WTC11 (cell line): ENCODE measurements around the gene TEX28.

ENCODE experiments used
- AFF4 ChIP-seq: sonication (generic); formaldehyde crosslinking; IDR thresholded peaks from 2 replicates; pipeline ENCODE4 v1.8.1; 2023; ENCODE audit warnings: mild to moderate bottlenecking, missing genetic modification reagents, borderline replicate concordance
- ATF2 ChIP-seq: sonication (generic); formaldehyde crosslinking; IDR thresholded peaks from 2 replicates; pipeline ENCODE4 v1.8.1; 2022; ENCODE audit warnings: low read depth, missing genetic modification reagents, borderline replicate concordance
- ATF3 ChIP-seq: sonication (generic); formaldehyde crosslinking; conservative IDR thresholded peaks from 2 replicates; pipeline ENCODE4 v1.8.1; 2022; ENCODE audit warnings: mild to moderate bottlenecking, missing genetic modification reagents
- ATF6 ChIP-seq: sonication (generic); formaldehyde crosslinking; IDR thresholded peaks from 2 replicates; pipeline ENCODE4 v1.8.1; 2023; ENCODE audit warnings: mild to moderate bottlenecking, missing genetic modification reagents
- CTCF ChIP-seq: fragments of 200-600 bp; IDR thresholded peaks from 2 replicates; pipeline ENCODE4 v1.8.0; 2022; ENCODE audit warnings: antibody characterized with exemption
- E2F4 ChIP-seq: sonication (generic); formaldehyde crosslinking; IDR thresholded peaks from 2 replicates; pipeline ENCODE4 v1.8.1; 2022; ENCODE audit warnings: low read depth, mild to moderate bottlenecking, moderate library complexity, missing genetic modification reagents, borderline replicate concordance
- FOXJ3 ChIP-seq: sonication (generic); formaldehyde crosslinking; IDR thresholded peaks from 2 replicates; pipeline ENCODE4 v1.9.0; 2021; ENCODE audit warnings: missing genetic modification reagents, mild to moderate bottlenecking, borderline replicate concordance
- MAX ChIP-seq: sonication (generic); formaldehyde crosslinking; IDR thresholded peaks from 2 replicates; pipeline ENCODE4 v1.8.0; 2022; ENCODE audit warnings: mild to moderate bottlenecking, missing genetic modification reagents
- PREB ChIP-seq: sonication (generic); formaldehyde crosslinking; IDR thresholded peaks from 2 replicates; pipeline ENCODE4 v1.8.1; 2022; ENCODE audit warnings: mild to moderate bottlenecking, missing genetic modification reagents, moderate library complexity, borderline replicate concordance
- SMAD4 ChIP-seq: sonication (generic); formaldehyde crosslinking; IDR thresholded peaks from 2 replicates; pipeline ENCODE4 v1.8.0; 2022; ENCODE audit warnings: mild to moderate bottlenecking, missing genetic modification reagents
- SP1 ChIP-seq: sonication (generic); formaldehyde crosslinking; conservative IDR thresholded peaks from 2 replicates; pipeline ENCODE4 v1.8.1; 2022; ENCODE audit warnings: missing genetic modification reagents
- USF2 ChIP-seq: sonication (generic); formaldehyde crosslinking; IDR thresholded peaks from 2 replicates; pipeline ENCODE4 v1.8.1; 2023; ENCODE audit warnings: mild to moderate bottlenecking, missing genetic modification reagents, moderate library complexity

- TF ChIP-seq ATF2 (CRISPR knock-in tag): no peak
- no peak for TF ChIP-seq E2F4 (CRISPR knock-in tag)
- TF ChIP-seq CTCF: no peak
- no peak for TF ChIP-seq SP1 (CRISPR knock-in tag)
- no peak for TF ChIP-seq AFF4
- no peak for TF ChIP-seq PREB (CRISPR knock-in tag)
- no peak for TF ChIP-seq ATF6 (CRISPR knock-in tag)
- no peak for TF ChIP-seq ATF3 (CRISPR knock-in tag)
- no peak for TF ChIP-seq SMAD4 (CRISPR knock-in tag)
- TF ChIP-seq USF2 (CRISPR knock-in tag): no peak
- no peak for TF ChIP-seq FOXJ3 (CRISPR knock-in tag)
- no peak for TF ChIP-seq MAX (CRISPR knock-in tag)
These were observed 30.6 kb upstream of the TEX28 start for GRCh38 chrX:154325541-154325940.
